Omental fat pad (tissue), 4 donors: ENCODE data around the gene PCMT1. TPM values are rescaled to one million over a fixed set of nuclear protein-coding genes. Genes with fewer than 3 reads are reported as not detected.

ENCODE experiments used
- ATAC-seq: fragments of 150-250 bp; one replicate; pipeline ENCODE4 v1.9.1; 2016; ENCODE audit warnings: mild to moderate bottlenecking, moderate library complexity; ENCODE audit not compliant: low FRiP score
- DNase-seq: peaks from one replicate; pipeline ENCODE4 v3.0.0-alpha.2; 2019; ENCODE audit warnings: low spot score
- total RNA-seq, 4 donors: library from RNA; depleted of rRNA; stranded (reverse); fragments of >200 nt; gene quantifications; one replicate each; pipeline ENCODE4 v1.1.0, GENCODE V29; 2016
- TF ChIP-seq, protein P1 (sequence below), 3 donors: fragments of 450-650 bp; IDR thresholded peaks; one replicate each; pipeline ENCODE4 v1.5.1; 2016 to 2017; ENCODE audit warnings: antibody characterized with exemption in 3 of 3, mild to moderate bottlenecking in 3 of 3, moderate library complexity in 2 of 3

PCMT1 gene
- total RNA-seq, 4 donors from 2014 or later: 89.7 to 108 (median 102) TPM

DNA sequence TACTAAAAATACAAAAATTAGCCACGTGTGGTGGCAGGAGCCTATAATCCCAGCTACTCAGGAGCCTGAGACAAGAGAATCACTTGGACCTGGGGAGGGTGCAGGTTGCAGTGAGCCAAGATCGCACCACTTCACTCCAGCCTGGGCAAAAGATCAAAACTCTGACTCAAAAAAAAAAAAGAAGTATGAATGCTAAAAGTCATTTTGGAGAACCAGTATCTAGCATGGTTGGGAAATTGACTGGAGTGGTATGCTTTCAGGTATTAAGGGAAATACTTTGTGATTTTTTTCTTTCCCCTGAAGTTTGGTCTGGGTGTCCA, 30.1 kb downstream of the PCMT1 start:
- TF ChIP-seq, protein P1, sequence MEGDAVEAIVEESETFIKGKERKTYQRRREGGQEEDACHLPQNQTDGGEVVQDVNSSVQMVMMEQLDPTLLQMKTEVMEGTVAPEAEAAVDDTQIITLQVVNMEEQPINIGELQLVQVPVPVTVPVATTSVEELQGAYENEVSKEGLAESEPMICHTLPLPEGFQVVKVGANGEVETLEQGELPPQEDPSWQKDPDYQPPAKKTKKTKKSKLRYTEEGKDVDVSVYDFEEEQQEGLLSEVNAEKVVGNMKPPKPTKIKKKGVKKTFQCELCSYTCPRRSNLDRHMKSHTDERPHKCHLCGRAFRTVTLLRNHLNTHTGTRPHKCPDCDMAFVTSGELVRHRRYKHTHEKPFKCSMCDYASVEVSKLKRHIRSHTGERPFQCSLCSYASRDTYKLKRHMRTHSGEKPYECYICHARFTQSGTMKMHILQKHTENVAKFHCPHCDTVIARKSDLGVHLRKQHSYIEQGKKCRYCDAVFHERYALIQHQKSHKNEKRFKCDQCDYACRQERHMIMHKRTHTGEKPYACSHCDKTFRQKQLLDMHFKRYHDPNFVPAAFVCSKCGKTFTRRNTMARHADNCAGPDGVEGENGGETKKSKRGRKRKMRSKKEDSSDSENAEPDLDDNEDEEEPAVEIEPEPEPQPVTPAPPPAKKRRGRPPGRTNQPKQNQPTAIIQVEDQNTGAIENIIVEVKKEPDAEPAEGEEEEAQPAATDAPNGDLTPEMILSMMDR (IDR thresholded peaks at IDR 0.05): no peak
- no peak for DNase-seq
- no peak for ATAC-seq

DNA sequence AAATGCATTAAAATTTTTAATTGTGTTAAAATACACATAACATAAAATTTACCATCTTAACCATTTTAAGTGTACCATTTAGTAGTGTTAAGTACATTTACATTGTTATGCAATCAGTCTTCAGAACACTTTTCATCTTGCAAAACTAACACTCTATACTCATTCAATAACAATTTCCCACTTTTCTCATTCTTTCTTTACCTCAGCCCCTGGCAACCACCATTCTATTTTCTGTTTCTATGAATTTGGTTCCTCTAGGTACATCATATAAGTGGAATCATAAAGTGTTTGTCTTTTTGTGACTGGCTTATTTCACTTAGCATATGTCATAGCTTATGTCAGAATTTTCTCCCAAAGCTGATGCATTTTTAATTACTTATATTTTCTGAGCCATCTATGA, 32.2 kb downstream of the PCMT1 start:
- ATAC-seq (no peak), DNase-seq (no peak)
- TF ChIP-seq, protein P1 (IDR thresholded peaks at IDR 0.05): no peak

DNA sequence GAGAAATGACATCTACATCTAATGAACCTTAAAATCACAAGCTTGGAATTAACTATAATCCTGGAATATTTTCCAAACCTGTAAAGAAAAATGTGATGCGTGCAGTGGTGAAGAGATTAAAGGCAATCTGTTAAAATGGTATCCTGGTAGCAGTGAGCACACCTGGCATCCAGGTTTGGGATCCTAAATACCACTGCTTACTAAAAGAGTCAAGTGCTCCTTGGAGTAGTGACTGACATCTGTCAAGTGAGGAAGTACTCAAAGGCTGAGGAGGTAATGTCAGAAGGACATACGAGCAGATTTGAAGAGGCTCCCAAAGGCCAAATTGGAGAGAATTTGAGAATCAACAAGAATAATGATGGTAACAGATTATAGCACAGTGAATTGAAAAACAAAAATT, 32.8 kb downstream of the PCMT1 start:
- TF ChIP-seq, protein P1 (IDR thresholded peaks at IDR 0.05): no peak
- DNase-seq (no peak), ATAC-seq (no peak)

DNA sequence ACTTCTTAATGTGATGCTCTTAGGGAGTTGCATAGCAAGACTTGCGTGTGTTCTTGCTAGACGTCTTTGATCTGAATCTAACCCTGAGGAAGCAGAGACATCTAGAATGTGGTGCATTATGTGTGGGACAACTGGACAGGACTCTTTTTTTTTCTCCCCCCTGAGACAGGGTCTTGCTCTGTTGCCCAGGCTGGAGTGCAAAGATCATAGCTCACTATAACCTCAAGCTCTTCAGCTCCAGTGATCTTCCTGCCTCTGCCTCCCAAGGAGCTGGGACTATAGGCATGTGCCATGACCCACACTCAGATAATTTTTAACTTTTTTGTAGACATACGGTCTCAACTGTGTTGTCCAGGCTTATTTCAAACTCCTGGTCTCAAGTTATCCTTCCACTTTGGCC, 34.0 kb downstream of the PCMT1 start:
- no peak for ATAC-seq
- TF ChIP-seq, protein P1 (IDR thresholded peaks at IDR 0.05): no peak

DNA sequence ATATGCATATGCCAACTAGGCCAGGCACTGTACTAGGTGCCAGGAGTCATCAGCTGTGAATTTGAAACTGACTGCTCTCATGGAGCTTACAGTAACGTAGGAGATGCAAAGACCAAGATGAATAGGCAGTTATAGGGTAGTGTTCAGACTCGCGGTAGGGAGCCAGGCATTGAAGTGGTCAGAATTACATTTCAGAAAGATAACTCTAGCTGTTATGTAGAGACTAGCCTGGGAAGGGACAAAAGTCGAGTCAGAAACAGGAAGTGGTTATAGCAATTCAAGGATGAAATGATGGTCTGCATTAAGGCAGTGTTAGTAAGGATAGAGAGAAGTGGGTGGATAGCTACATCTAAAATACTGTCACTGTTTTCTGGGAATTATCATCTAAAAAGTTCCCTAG, 56.6 kb downstream of the PCMT1 start:
- TF ChIP-seq, protein P1 (IDR thresholded peaks at IDR 0.05): no peak
- ATAC-seq: no peak
- DNase-seq: no peak

More for the DNA sequence above, 34.0 kb downstream of the PCMT1 start:
- no peak for DNase-seq

DNA sequence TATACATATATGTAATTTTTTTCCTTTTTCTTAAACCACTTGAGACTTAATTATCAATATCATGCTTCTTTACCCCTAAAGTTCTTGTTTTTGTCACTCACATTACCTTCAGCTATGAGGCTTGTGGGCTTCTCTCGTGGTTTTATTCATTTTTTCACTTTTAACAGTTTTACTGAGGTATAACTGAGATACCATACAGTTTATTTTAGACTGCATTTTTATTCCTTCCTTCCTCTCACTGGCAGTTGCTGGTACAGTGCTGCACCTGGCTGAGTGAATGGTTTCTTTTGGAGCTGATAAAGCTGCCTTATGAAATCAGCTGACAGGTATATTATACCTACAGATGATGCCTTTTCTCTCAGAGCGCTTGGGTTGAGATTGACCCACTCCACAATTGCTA, 60.3 kb downstream of the PCMT1 start:
- TF ChIP-seq, protein P1 (IDR thresholded peaks at IDR 0.05): no peak
- DNase-seq: no peak
- no peak for ATAC-seq

DNA sequence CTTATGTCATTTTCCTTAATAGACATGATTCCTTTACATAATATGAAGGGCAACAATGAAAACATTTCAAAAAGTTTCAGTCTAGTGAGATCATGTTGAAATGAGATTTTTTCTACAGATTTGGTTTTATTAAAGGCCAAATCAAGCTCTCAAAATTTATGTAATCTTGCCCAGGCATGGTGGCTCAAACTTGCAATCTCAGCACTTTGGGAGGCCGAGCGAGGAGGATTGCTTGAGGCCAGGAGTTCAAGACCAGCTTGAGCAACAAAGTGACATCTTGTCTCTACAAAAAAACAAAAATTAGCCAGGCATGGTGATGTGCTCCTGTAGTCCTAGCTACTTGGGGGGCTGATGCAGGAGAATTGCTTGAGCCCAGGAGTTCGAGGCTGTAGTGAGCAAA, 63.8 kb downstream of the PCMT1 start:
- ATAC-seq (no peak), DNase-seq (no peak)
- TF ChIP-seq, protein P1 (IDR thresholded peaks at IDR 0.05): no peak
